ENCODE data around the gene FUZ.

The FUZ gene

GRCh38 chr19:49847731-49848696 is 34.9 kb upstream of the FUZ start (continued):
- TF ChIP-seq ZNF660 (tag by site-specific recombination; IDR thresholded peaks at IDR 0.05) (peak; percentile 73; the same call in 1 of the 2 replicates), ZNF366 (tag by site-specific recombination; conservative IDR thresholded peaks at IDR 0.05) (0 out of 2 replicates have a peak, but pooled peaks have one; percentile 29), ZBTB26 (tag by site-specific recombination; optimal IDR thresholded peaks at IDR 0.05) (peak; percentile 10), OSR2 (tag by site-specific recombination; IDR thresholded peaks at IDR 0.05) (peak; percentile 44; the same call in 1 of the 2 replicates), MZF1 (tag by site-specific recombination; IDR thresholded peaks at IDR 0.05; ENCODE audit: borderline replicate concordance) (no peak), SP3 (tag by site-specific recombination; IDR thresholded peaks at IDR 0.05) (peak; percentile 50), ZNF580 (tag by site-specific recombination; IDR thresholded peaks at IDR 0.05) (0 out of 2 replicates have a peak, but pooled peaks have one; percentile 14), ZNF335 (tag by site-specific recombination; conservative IDR thresholded peaks at IDR 0.05) (peak; percentile 23; the same call in 1 of the 2 replicates), EGR2 (tag by site-specific recombination; IDR thresholded peaks at IDR 0.05; ENCODE audit: low read depth) (peak; percentile 32; the same call in 1 of the 2 replicates), ZNF843 (tag by site-specific recombination; IDR thresholded peaks at IDR 0.05) (no peak), ZFHX2 (tag by site-specific recombination; conservative IDR thresholded peaks at IDR 0.05) (peak; percentile 45), KLF16 (tag by site-specific recombination; IDR thresholded peaks at IDR 0.05) (no peak), ZNF121 (tag by site-specific recombination; IDR thresholded peaks at IDR 0.05) (peak; percentile 73; the same call in 1 of the 2 replicates)

DNA sequence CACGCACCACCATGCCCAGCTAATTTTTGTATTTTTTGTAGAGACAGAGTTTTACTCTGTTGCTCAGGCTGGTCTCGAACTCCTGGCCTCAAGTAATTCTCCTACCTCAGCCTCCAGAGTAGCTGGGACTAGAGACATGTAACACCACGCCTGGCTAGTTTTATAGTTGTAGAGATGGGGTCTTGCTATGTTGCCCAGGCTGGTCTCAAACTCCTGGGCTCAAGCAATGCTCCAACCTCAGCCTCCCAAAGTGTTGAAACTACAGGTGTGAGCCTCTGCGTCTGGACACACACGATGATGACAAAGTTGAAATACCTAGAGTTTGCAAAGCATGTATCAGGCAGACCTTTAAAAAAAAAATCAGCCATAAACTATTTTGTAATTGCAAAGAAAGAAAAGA is 33.3 kb upstream of the FUZ start:
- no peaks in the 10 kb centered on the region for H3K9me3 ChIP-seq (ENCODE audit: control insufficient read depth, insufficient read depth, low read depth, low read length)
- no peak for TF ChIP-seq ZSCAN4 (tag by site-specific recombination; IDR thresholded peaks at IDR 0.05)
- TF ChIP-seq ZNF121 (tag by site-specific recombination; IDR thresholded peaks at IDR 0.05) = peak; percentile 61
- ChIA-PET POLR2A (no interaction called here), CTCF (interaction anchor here (1.0 kb wide), 1 partner anchor 78 kb away, joined by 3 read pairs; no protein-coding TSS in a partner anchor)
- H3K27ac ChIP-seq (ENCODE audit: extremely low read depth, low read depth, low read length) = no peak overlapping the region
- H3K4me3 ChIP-seq (ENCODE audit: low read depth, low read length) = no peak overlapping the region
- H3K36me3 ChIP-seq (ENCODE audit: control insufficient read depth in 2 of 2, insufficient read depth in 1 of 2, low read length in 2 of 2) = peaks cover 0 to 4% of the 10 kb centered on the region in 2 experiments; a peak in 1 of 3 replicates
- peaks cover 2% of the 10 kb centered on the region; the same call in 1 of the 2 replicates for H3K4me1 ChIP-seq (ENCODE audit: control insufficient read depth, insufficient read depth, low read length)

DNA sequence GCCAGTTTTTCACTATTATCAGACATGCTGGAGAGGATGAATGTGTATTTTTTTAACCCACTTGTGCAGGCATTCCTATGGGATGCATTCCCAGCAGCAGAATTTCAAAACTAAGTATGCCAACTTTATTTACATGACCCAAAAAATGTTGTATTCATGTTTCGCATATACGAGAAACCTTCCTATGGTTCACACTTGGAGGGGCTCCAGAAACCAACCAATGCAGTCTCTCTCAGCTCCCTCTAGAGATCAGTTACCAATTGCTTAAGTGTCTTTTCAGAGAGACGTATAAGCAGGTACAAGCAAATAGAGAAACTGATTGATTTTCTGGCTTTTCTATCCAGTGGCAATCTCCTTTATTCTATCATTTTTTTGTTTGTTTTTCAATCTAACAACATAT is 32.3 kb upstream of the FUZ start:
- TF ChIP-seq ZBTB20 (tag by site-specific recombination; IDR thresholded peaks at IDR 0.05) = 0 out of 2 replicates have a peak, but pooled peaks have one; percentile 17
- no peak for TF ChIP-seq IKZF3 (tag by site-specific recombination; IDR thresholded peaks at IDR 0.05)
- no peak for TF ChIP-seq ZNF274 (IDR thresholded peaks at IDR 0.05; ENCODE audit: low read length)
- TF ChIP-seq ZNF274 (tag by site-specific recombination; IDR thresholded peaks at IDR 0.05; ENCODE audit: borderline replicate concordance) = no peak
- TF ChIP-seq ZNF366 (tag by site-specific recombination; conservative IDR thresholded peaks at IDR 0.05) = no peak
- no peak for TF ChIP-seq SCRT2 (tag by site-specific recombination; IDR thresholded peaks at IDR 0.05)
- TF ChIP-seq ZNF148 (tag by site-specific recombination; IDR thresholded peaks at IDR 0.05; ENCODE audit: borderline replicate concordance) = no peak
- TF ChIP-seq ZNF596 (tag by site-specific recombination; IDR thresholded peaks at IDR 0.05) = 0 out of 2 replicates have a peak, but pooled peaks have one; percentile 27
- peak; percentile 58 for TF ChIP-seq ZNF18 (tag by site-specific recombination; IDR thresholded peaks at IDR 0.05)
- TF ChIP-seq EGR2 (tag by site-specific recombination; IDR thresholded peaks at IDR 0.05; ENCODE audit: low read depth) = no peak
- ChIA-PET CTCF (interaction anchor here (0.6 kb wide), 1 partner anchor 45 kb away, joined by 3 read pairs; no protein-coding TSS in a partner anchor), POLR2A (no interaction called here)
- peaks cover 6 to 10% of the 10 kb centered on the region in 2 experiments for H3K36me3 ChIP-seq (ENCODE audit: control insufficient read depth in 2 of 2, insufficient read depth in 1 of 2, low read length in 2 of 2)
- peaks cover 2% of the 10 kb centered on the region; the same call in 1 of the 2 replicates for H3K4me1 ChIP-seq (ENCODE audit: control insufficient read depth, insufficient read depth, low read length)
- H3K9me3 ChIP-seq (ENCODE audit: control insufficient read depth, insufficient read depth, low read depth, low read length) = no peaks in the 10 kb centered on the region
- no peak overlapping the region for H3K27ac ChIP-seq (ENCODE audit: extremely low read depth, low read depth, low read length)
- no peak overlapping the region for H3K4me3 ChIP-seq (ENCODE audit: low read depth, low read length)

Measured in HEK293 (cell line).